H1 (cell line): Measurements from ENCODE around the gene ACTL7A. TPM values are rescaled to one million over a fixed set of nuclear protein-coding genes. Genes with fewer than 3 reads are reported as not detected.

Experiments
- BCL11A ChIP-seq, 2 experiments: IDR thresholded peaks; one replicate each; pipeline ENCODE4 v1.6.1; 2011; ENCODE audit warnings: low read depth in 2 of 2, low read length in 2 of 2, mild to moderate bottlenecking in 2 of 2
- EGR1 ChIP-seq: IDR thresholded peaks from 2 replicates; pipeline ENCODE4 v1.6.1; 2011; ENCODE audit warnings: low read depth, low read length, borderline replicate concordance
- EP300 ChIP-seq, 2 experiments: IDR thresholded peaks; 1 replicate in 1 of 2; 2 replicates in 1 of 2; pipeline ENCODE4 v1.6.1; 2011 to 2012; ENCODE audit warnings: low read depth in 2 of 2, low read length in 2 of 2, mild to moderate bottlenecking in 2 of 2, borderline replicate concordance in 1 of 2, inconsistent platforms in 1 of 2, moderate library complexity in 1 of 2
- HDAC6 ChIP-seq: IDR thresholded peaks from one replicate; pipeline ENCODE4 v1.7.1; 2012; ENCODE audit warnings: low read depth, mild to moderate bottlenecking, inconsistent platforms, low read length, moderate library complexity
- polyA plus RNA-seq, 7 experiments: library from polyadenylated mRNA; depleted of rRNA in 3 of 7; stranded (reverse) in 5 of 7; unstranded in 2 of 7; fragments of >200 nt in 5 of 7; fragments of 200-250 nt in 2 of 7; gene quantifications; 1 replicate in 5 of 7; 2 replicates in 1 of 7; 4 replicates in 1 of 7; pipeline versions ENCODE4 v1.2.1 to v1.2.3, GENCODE V29; 2011 to 2013; ENCODE audit warnings: missing spikeins in 2 of 7, mixed read lengths in 2 of 7
- total RNA-seq: library from RNA; stranded (reverse); fragmentation: NEBNext Ultra II Directional; extraction: Animal tissue kit (Norgen Biotek cat#: 25700); gene quantifications from 2 replicates; pipeline ENCODE4 v1.2.1, GENCODE V29; 2021
- TF ChIP-seq, protein P1 (sequence below): IDR thresholded peaks from 2 replicates; pipeline ENCODE4 v1.6.1; 2012; ENCODE audit warnings: inconsistent platforms

ACTL7A gene
- total and polyA plus RNA-seq, 2 of the 8 experiments (the other 6 are each of a cell fraction or from before 2014, with no cell fraction given), result not detected

DNA sequence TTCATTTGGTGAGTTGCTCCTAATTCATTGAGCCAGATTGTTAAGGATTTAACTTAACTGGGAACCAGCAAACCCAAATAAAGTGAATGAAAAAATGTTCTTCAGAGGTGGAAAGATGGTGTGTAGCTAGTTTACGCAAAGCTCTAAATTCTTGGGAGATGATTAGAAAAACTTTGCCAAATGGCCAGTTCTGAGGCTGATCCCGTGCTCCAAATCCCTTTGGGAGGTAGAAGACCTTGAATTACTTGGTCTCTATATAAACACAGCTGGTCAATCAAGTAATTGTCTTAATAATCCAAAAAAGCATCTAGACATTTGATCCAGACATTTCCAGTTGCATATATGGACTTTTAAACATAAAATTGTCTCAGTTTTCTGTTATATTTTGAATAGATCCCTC lies 17.7 kb upstream of the ACTL7A start (continued):
- TF ChIP-seq, protein P1, sequence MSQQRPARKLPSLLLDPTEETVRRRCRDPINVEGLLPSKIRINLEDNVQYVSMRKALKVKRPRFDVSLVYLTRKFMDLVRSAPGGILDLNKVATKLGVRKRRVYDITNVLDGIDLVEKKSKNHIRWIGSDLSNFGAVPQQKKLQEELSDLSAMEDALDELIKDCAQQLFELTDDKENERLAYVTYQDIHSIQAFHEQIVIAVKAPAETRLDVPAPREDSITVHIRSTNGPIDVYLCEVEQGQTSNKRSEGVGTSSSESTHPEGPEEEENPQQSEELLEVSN, result no peak
- TF ChIP-seq BCL11A (IDR thresholded peaks at IDR 0.05; ENCODE audit: low read depth in 2 of 2, low read length in 2 of 2), result no peak
- no peak for TF ChIP-seq EGR1
- no peak for TF ChIP-seq HDAC6
- TF ChIP-seq EP300 (IDR thresholded peaks at IDR 0.05; ENCODE audit: borderline replicate concordance in 1 of 2, low read depth in 2 of 2, low read length in 2 of 2), result no peak
